Mammary epithelial cell (primary cell): ENCODE measurements around the gene COL6A1.

Experiments
- EZH2 ChIP-seq: IDR thresholded peaks from 2 replicates; pipeline ENCODE4 v1.6.1; 2012; ENCODE audit warnings: low read length, inconsistent platforms, borderline replicate concordance
- TF ChIP-seq, protein P1 (sequence below), 2 donors: IDR thresholded peaks in 1 of 2; conservative IDR thresholded peaks in 1 of 2; 2 replicates each; pipeline ENCODE4 v1.5.1; 2011 to 2012; ENCODE audit warnings: inconsistent platforms in 2 of 2, low read length in 2 of 2, mild to moderate bottlenecking in 2 of 2, control low read depth in 1 of 2, low read depth in 1 of 2; ENCODE audit not compliant: insufficient read depth in 1 of 2; ENCODE audit errors: extremely low read depth in 1 of 2

DNA sequence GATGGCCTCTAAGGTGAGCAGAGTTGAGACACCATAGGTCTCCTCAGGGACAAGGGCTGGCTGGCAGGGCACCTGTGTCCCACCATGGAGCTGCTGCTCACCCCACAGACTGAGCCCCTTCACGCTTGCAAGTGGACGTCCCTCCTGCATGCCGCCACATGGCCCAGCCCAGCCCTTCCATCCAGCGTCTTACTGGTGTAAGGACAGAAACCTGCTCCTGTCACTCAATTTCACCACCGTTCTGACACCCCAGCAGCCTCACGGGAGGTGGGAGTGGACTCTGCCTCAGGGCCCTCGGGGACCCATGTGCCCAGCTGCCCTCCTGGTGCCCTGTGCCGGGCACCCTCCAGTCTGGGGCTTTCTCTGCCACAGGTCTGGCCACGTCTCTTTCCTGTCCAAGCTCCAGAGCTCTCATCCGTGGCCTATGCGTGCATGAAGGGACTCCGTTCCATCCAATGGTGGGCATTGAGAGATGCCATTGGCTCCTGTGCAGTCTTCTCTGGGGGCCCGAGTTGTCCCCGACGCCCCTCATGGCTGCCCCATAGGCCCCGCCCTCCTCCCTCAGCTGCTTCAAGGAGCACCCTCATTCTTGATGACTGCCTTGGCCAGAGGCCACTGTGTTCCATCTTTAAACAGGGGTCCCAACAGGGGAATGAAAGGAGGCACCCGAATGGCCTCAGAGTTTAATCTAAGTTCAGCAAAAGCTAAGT is 42.6 kb upstream of the COL6A1 start:
- TF ChIP-seq, protein P1, sequence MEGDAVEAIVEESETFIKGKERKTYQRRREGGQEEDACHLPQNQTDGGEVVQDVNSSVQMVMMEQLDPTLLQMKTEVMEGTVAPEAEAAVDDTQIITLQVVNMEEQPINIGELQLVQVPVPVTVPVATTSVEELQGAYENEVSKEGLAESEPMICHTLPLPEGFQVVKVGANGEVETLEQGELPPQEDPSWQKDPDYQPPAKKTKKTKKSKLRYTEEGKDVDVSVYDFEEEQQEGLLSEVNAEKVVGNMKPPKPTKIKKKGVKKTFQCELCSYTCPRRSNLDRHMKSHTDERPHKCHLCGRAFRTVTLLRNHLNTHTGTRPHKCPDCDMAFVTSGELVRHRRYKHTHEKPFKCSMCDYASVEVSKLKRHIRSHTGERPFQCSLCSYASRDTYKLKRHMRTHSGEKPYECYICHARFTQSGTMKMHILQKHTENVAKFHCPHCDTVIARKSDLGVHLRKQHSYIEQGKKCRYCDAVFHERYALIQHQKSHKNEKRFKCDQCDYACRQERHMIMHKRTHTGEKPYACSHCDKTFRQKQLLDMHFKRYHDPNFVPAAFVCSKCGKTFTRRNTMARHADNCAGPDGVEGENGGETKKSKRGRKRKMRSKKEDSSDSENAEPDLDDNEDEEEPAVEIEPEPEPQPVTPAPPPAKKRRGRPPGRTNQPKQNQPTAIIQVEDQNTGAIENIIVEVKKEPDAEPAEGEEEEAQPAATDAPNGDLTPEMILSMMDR (conservative IDR thresholded peaks at IDR 0.05 in 1 of 2, IDR thresholded peaks at IDR 0.05 in 1 of 2; ENCODE audit: extremely low read depth in 1 of 2, insufficient read depth in 1 of 2, low read depth in 1 of 2, low read length in 2 of 2): no peak
- no peak for TF ChIP-seq EZH2
